ENCODE measurements around the gene TNF.

- TF ChIP-seq POLR2A (IDR thresholded peaks at IDR 0.05) = no peak
- no peak for TF ChIP-seq POLR2AphosphoS5 (IDR thresholded peaks at IDR 0.05)
- no peak for TF ChIP-seq CTCF (IDR thresholded peaks at IDR 0.05)
- no peak for TF ChIP-seq EP300 (IDR thresholded peaks at IDR 0.05)
Measured at GRCh38 chr6:31557443-31558317, 17.7 kb upstream of the TNF start.

All from gastroesophageal sphincter (tissue), 3 donors.